ENCODE results near the gene ASPN.
"Not testable (repeated sequence)": the region's sequence is repeated elsewhere in the genome, so short reads cannot be mapped to it uniquely, and the experiment has no call there.

- not testable (repeated sequence) for TF ChIP-seq POLR2A, CTCF (IDR thresholded peaks at IDR 0.05)
These were observed 71.1 kb downstream of the ASPN start for GRCh38 chr9:92411157-92411556.
